Stimulated activated CD4-positive, alpha-beta T cell treated with anti-CD3 and anti-CD28 coated beads, TNF-alpha, amount 100 ng/mL, for 1 hour (primary cell): ENCODE data around the gene TTC19.
"Not testable (repeated sequence)": the region's sequence is repeated elsewhere in the genome, so short reads cannot be mapped to it uniquely, and the experiment has no call there.

Experiments
- DNase-seq, 3 donors: peaks; one replicate each; pipeline ENCODE4 v3.0.0-alpha.2; 2020; ENCODE audit warnings: low read depth in 3 of 3, low spot score in 1 of 3

The TTC19 gene

DNA sequence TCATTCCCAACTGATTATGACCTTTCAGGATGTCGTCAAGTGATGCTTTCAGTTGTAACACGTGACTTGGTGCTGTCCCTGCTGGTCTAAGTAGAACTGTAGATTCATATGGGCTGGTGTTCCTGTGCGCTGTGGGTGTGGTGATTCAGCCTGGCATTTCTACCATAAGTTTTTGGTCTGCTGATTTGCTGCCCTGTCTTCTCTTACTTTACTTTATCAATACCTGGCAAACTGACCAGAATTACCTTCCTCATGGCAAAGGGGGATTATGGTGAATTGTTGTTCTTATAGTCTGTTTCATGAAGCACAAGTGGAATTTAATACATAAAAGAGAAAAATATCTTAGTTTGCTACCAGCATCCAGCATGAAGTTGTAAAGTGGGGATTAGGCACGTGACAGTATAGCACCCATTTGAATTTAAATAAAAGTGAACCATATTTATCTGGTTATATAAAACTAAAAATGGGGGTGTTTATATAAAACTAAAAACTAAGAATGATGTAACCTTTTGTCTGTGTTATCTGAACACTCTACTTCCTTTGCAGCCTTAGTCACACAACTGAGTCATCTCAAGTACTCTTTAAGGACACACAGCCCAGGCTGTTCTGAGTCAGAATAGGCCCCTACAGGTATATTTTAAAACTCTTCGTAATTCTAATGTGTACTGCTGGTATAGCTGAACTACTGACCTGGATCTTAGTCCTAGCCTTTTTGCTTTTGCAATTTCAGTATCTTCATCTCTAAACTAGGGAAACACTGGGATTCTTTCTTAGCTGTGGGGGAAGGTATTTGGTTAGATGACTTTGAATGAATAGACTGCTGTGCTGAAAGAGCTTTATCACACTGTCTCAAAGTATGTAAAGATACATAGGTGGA, 28.3 kb downstream of the TTC19 start:
- DNase-seq: peak in 2 of 3 donors; percentile 5 to 22

DNA sequence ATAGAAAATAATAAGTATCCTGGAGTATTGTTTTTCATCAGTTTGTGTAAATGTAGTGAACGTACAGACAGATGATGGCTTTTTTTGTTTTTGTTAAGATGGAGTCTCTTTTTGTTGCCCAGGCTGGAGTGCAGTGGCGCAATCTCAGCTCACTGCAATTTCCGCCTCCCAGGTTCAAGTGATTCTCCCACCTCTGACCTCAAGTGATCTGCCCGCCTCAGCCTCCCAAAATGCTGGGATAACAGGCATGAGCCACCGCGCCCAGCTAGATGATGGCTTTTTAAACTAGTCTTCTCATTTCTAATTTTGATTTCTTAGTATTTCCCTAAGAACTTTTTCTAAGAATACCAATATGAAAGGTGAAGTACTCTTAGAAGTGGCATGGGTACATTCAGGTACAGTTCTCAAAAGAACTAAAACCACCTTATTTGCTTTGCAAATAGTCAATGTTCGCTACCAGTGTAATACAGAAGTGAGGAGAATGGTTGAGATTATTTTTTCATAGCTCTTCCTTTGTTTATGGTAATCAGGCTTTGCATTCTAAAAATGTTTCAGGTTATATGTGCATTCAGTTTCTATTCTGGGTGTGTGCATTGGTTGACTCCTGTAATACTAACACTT, 34.2 kb downstream of the TTC19 start:
- DNase-seq: no peak

DNA sequence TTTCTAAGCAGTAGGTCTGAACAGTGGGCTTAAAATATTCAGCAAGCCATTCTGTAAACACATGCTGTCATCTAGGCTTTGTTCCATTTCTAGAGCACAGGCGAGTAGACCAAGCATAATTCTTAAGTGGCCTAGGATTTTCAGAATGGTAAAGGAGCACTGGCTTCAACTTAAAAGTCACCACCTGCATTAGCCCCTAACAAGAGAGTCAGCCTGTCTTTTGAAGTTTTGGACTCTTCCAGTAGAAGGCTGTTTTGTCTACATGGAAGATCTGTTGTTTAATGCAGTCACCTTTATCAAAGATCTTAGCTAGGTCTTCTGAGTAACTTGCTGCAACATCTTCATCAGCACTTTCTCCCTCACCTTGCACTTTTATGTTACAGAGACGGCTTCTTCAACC, 36.6 kb downstream of the TTC19 start:
- no peak for DNase-seq

GRCh38 chr17:16037636-16038035, 38.0 kb downstream of the TTC19 start:
- no peak for DNase-seq

DNA sequence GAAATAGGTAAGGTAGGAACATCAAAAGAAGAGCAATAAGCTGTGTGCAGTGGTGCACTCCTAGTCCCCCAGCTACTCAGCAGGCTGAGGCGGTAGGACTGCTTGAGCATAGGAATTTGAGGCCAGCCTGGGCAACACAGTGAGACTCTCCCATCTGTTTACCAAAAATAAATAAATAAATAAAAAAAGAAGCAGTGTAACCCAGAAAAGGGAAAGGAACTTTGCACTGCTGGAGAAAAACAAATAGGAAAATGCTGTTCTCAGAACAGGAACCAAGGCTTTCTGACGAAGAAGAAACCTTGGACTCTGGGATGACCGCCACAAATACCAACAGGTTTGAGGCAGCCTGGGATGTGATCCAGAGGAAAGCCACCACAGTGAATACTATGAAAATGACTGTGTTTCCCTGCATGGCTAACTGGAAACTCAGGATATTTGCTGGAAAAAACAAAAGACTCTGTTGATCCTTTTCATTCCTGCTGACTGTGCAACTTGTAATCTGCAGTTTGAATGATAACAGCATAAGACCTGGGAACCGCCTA, 41.2 kb downstream of the TTC19 start:
- no peak for DNase-seq

- no peak for DNase-seq
Observed at GRCh38 chr17:16044487-16044886, 44.9 kb downstream of the TTC19 start.

DNA sequence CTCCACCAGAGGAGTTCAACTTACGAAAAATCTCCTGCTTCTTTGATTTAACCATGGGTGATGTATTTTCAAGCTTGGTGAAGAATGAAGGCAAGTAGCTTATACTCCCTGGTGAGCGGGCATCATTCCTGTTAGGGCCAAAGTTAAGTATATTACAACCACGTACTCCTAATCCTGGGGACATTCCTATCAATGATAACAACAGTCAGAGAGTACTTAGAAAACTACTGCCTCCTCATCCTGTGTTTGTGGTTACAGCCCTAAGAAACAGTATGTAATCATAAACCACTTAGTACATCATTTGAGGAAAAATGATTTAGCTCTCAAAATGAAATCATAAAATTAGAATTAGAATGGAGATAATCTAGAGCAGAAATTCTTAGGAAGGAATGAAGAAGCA, 47.3 kb downstream of the TTC19 start:
- no peak for DNase-seq

GRCh38 chr17:16048811-16049449, 49.3 kb downstream of the TTC19 start:
- no peak for DNase-seq

DNA sequence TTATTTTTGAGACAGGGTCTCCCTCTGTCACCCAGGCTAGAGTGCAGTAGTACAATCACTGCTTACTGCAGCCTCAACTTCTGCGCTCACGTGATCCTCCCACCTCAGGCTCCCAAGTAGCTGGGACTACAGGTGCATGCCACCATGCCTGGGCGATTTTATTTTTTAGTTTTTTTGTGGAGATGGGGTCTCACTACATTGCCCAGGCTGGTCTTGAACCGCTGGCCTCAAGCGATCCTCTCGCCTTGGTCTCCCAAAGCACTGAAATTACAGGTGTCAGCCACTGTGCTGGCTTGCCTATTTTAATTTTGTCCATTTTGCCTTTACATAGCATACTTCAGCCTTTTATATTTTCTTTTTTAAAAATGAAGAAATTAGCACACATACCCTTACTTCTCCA, 51.2 kb downstream of the TTC19 start:
- no peak for DNase-seq

- no peak for DNase-seq
Observed at GRCh38 chr17:16052486-16052885, 52.9 kb downstream of the TTC19 start.

DNA sequence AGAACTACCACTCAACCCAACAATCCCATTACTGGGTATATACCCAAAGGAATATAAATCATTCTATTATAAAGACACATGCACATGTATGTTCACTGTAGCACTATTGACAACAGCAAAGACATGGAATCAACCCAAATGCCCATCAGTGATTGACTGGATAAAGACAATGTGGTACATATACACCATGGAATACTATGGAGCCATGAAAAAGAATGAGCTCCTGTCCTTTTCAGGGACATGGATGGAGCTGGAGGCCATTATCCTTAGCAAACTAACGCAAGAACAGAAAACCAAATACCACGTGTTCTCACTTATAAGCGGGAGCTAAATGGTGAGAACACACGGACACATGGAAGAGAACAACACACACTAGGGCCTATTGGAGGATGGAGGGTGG, 55.5 kb downstream of the TTC19 start:
- not testable (repeated sequence) for DNase-seq

- DNase-seq: no peak
Observed at GRCh38 chr17:16061631-16062030, 62.0 kb downstream of the TTC19 start.

GRCh38 chr17:16066125-16066524, 66.5 kb downstream of the TTC19 start:
- no peak for DNase-seq

GRCh38 chr17:16068323-16068722, 68.7 kb downstream of the TTC19 start:
- no peak for DNase-seq

DNA sequence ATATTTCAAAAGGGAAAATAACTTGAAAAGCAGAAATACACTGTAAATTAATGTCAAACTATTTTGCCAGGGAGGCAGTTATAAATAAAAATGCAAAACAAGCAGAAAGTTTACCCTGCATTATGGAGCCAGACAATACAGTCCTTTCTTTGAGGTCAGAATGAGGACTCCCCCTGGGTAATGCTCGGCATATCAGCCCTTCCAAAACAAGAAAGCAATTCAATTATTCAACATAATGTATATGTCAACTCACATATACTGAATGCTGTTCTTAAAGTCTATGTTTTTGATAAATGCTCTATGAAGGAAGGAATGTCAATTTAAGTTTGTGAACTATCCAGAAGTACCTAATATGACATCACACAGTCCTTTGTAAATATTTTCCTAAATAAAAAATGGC, 72.4 kb downstream of the TTC19 start:
- DNase-seq: no peak

GRCh38 chr17:16073845-16074244, 74.2 kb downstream of the TTC19 start:
- no peak for DNase-seq

DNA sequence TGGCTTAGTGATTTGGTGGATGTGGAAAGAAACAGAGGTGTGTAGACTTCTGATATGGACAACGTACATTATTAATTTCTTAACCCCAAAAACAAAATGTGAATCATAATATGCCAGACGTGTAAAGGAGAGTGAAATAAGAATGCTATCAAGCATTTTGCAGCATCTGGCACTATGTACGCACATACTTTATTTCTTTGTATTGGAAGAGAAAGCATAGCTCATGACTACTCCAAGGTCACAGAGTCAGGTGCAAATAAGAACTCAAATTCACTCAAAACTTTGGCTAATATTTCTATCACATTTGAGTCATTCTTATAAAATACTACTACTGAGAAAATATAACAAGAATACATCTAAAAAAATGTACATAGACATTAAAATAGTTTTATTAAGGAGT, 74.8 kb downstream of the TTC19 start:
- no peak for DNase-seq

GRCh38 chr17:16075949-16076348, 76.3 kb downstream of the TTC19 start:
- no peak for DNase-seq
